ENCODE measurements around the gene OR5AC2. TPM values are rescaled to one million over a fixed set of nuclear protein-coding genes. Genes with fewer than 3 reads are reported as not detected.

The OR5AC2 gene
- polyA plus RNA-seq, 1 donor (not counting 4 experiments of a cell fraction or from before 2014, with no cell fraction given) = not detected

DNA sequence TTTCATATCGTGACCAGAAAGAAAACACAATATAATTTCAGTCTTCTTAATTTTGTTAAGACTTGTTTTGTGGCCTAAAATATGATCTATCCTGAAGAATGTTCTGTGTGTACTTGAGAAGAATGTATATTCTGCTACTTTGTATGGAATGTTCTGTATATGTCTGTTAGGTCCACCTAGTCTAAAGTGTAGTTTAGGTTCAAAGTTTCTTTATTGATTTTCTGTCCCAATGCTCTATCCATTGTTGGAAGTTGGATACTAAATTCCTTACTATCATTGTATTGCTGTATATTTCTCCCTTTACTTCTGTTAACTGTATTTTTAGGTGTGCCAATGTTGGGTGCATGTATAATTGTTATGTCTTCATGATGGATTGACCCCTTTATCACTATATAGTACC, 21.2 kb downstream of the OR5AC2 start:
- Histone ChIP-seq H3K4me1 (ENCODE audit: control insufficient read depth, extremely low read depth, insufficient read depth, low read length) (no peaks in the 10 kb centered on the region), H3K27ac (ENCODE audit: control insufficient read depth, insufficient read depth, low read length) (no peak overlapping the region), H4K20me1 (ENCODE audit: control insufficient read depth, extremely low read depth, insufficient read depth, low read length) (no peaks in the 10 kb centered on the region), H3K4me3 (ENCODE audit: control insufficient read depth in 2 of 3, extremely low read depth in 1 of 3, insufficient read depth in 2 of 3, low read depth in 1 of 3, low read length in 3 of 3) (no peak overlapping the region), H3K79me2 (ENCODE audit: control insufficient read depth, insufficient read depth, low read length) (no peaks in the 10 kb centered on the region), H3K27me3 (ENCODE audit: control insufficient read depth, extremely low read depth, insufficient read depth, low read length) (no peaks in the 10 kb centered on the region), H3K9ac (ENCODE audit: control insufficient read depth, extremely low read depth, insufficient read depth, low read length) (no peak overlapping the region), H3K4me2 (ENCODE audit: control insufficient read depth, extremely low read depth, insufficient read depth, low read depth, low read length) (no peak overlapping the region), H3K36me3 (ENCODE audit: control insufficient read depth in 2 of 2, extremely low read depth in 1 of 2, insufficient read depth in 2 of 2, low read length in 2 of 2) (no peaks in the 10 kb centered on the region), H3K9me3 (ENCODE audit: control insufficient read depth, low read depth, low read length) (no peaks in the 10 kb centered on the region), H3K9me1 (ENCODE audit: control insufficient read depth, extremely low read depth, insufficient read depth, low read length) (no peaks in the 10 kb centered on the region), H2AFZ (ENCODE audit: control insufficient read depth, low read length) (no peak overlapping the region)
- FAIRE-seq (no peak), DNase-seq (ENCODE audit: low read depth, low spot score) (no peak)
- TF ChIP-seq EZH2 (IDR thresholded peaks at IDR 0.05; ENCODE audit: low read length) = no peak
- TF ChIP-seq, protein P1, sequence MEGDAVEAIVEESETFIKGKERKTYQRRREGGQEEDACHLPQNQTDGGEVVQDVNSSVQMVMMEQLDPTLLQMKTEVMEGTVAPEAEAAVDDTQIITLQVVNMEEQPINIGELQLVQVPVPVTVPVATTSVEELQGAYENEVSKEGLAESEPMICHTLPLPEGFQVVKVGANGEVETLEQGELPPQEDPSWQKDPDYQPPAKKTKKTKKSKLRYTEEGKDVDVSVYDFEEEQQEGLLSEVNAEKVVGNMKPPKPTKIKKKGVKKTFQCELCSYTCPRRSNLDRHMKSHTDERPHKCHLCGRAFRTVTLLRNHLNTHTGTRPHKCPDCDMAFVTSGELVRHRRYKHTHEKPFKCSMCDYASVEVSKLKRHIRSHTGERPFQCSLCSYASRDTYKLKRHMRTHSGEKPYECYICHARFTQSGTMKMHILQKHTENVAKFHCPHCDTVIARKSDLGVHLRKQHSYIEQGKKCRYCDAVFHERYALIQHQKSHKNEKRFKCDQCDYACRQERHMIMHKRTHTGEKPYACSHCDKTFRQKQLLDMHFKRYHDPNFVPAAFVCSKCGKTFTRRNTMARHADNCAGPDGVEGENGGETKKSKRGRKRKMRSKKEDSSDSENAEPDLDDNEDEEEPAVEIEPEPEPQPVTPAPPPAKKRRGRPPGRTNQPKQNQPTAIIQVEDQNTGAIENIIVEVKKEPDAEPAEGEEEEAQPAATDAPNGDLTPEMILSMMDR (optimal IDR thresholded peaks at IDR 0.05 in 1 of 3, IDR thresholded peaks at IDR 0.05 in 1 of 3, conservative IDR thresholded peaks at IDR 0.05 in 1 of 3; ENCODE audit: extremely low read depth in 1 of 3, insufficient read depth in 2 of 3, low read length in 3 of 3) = no peak
- dilution Hi-C loops (cut with MboI; ENCODE audit: extremely low pct_ligation_motif_present, low sequenced_read_pairs) = no loop called here

DNA sequence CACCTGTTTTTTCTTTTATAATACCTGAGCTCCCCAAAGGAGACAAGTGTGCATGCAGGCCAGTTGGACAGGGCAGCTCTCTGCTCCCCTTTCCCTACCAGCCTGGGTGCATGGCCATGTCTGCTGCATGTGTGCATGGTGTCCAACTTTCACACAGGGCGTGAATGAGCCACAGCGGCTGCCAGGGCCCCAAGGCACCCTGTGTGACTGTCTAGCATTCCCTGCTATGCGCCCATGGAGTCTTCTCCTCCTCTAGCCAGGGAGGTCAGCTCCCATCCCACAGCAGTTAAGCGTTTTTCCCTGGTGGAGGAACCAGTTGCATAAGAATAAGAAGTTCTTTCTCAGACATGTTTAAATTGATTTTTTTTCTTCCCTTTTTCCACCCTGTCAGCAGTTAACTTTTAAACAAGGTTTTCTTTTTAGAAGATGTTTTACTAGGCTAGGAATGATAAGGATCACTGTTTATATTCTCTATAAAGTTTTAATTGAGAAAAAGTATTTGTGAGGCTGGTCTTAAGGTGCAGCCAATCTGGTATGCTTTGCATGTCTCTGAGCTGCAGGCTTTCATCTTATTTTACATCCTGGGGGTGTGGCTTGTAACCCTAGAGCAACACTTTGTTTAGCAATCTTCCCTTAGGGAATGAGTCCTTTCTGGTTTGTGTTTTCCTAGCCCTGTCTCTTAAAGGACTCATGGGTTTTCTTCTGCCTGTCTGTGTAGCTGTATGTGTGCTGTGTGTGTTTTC, 23.0 kb downstream of the OR5AC2 start:
- Histone ChIP-seq H3K9me1 (ENCODE audit: control insufficient read depth, extremely low read depth, insufficient read depth, low read length) (no peaks in the 10 kb centered on the region), H3K27me3 (ENCODE audit: control insufficient read depth, extremely low read depth, insufficient read depth, low read length) (no peaks in the 10 kb centered on the region), H3K27ac (ENCODE audit: control insufficient read depth, insufficient read depth, low read length) (no peak overlapping the region), H4K20me1 (ENCODE audit: control insufficient read depth, extremely low read depth, insufficient read depth, low read length) (no peaks in the 10 kb centered on the region), H3K4me2 (ENCODE audit: control insufficient read depth, extremely low read depth, insufficient read depth, low read depth, low read length) (no peak overlapping the region), H3K79me2 (ENCODE audit: control insufficient read depth, insufficient read depth, low read length) (no peaks in the 10 kb centered on the region), H3K4me1 (ENCODE audit: control insufficient read depth, extremely low read depth, insufficient read depth, low read length) (no peaks in the 10 kb centered on the region), H3K36me3 (ENCODE audit: control insufficient read depth in 2 of 2, extremely low read depth in 1 of 2, insufficient read depth in 2 of 2, low read length in 2 of 2) (no peaks in the 10 kb centered on the region), H3K9me3 (ENCODE audit: control insufficient read depth, low read depth, low read length) (no peaks in the 10 kb centered on the region), H3K9ac (ENCODE audit: control insufficient read depth, extremely low read depth, insufficient read depth, low read length) (no peak overlapping the region), H2AFZ (ENCODE audit: control insufficient read depth, low read length) (no peak overlapping the region), H3K4me3 (ENCODE audit: control insufficient read depth in 2 of 3, extremely low read depth in 1 of 3, insufficient read depth in 2 of 3, low read depth in 1 of 3, low read length in 3 of 3) (no peak overlapping the region)
- no peak for FAIRE-seq
- no peak for DNase-seq (ENCODE audit: low read depth, low spot score)
- TF ChIP-seq EZH2 (IDR thresholded peaks at IDR 0.05; ENCODE audit: low read length) = no peak
- TF ChIP-seq, protein P1 (optimal IDR thresholded peaks at IDR 0.05 in 1 of 3, IDR thresholded peaks at IDR 0.05 in 1 of 3, conservative IDR thresholded peaks at IDR 0.05 in 1 of 3; ENCODE audit: extremely low read depth in 1 of 3, insufficient read depth in 2 of 3, low read length in 3 of 3) = no peak
- dilution Hi-C loops (cut with MboI; ENCODE audit: extremely low pct_ligation_motif_present, low sequenced_read_pairs) = no loop called here

Measured in keratinocyte (primary cell).